T-helper 2 cell (primary cell): ENCODE measurements around the gene FXYD6.

Experiments
- DNase-seq, 5 experiments: peaks; one replicate each; pipeline versions ENCODE4 v3.0.0 to v3.0.0-alpha.2; 2012 to 2022

The FXYD6 gene

DNA sequence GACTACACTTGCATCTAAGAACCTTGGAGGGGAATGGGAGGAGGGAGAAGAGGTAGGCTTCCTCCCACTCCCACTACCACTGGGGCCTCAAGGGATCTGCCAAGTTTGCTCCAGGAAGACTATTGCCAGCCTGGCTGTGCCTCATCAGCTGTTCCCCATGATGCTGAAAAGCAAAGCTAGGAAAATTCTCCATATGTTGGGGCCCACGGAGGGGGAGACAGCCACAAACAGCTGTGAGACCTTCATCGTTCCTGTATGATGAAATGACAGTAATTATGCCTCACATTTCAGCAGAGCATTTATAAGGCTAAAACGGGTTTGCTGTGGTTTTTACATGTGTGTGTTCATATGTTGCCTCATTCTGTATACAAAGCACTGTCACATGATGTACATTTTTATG lies 86.2 kb downstream of the FXYD6 start:
- no peak for DNase-seq

GRCh38 chr11:117789241-117789640 lies 87.2 kb downstream of the FXYD6 start:
- DNase-seq = no peak
